Fibroblast of skin of abdomen (primary cell): Measurements from ENCODE around the gene ANXA6.

Experiments used
- DNase-seq: peaks from one replicate; pipeline ENCODE4 v3.0.0-alpha.2; 2013

The ANXA6 gene

DNA sequence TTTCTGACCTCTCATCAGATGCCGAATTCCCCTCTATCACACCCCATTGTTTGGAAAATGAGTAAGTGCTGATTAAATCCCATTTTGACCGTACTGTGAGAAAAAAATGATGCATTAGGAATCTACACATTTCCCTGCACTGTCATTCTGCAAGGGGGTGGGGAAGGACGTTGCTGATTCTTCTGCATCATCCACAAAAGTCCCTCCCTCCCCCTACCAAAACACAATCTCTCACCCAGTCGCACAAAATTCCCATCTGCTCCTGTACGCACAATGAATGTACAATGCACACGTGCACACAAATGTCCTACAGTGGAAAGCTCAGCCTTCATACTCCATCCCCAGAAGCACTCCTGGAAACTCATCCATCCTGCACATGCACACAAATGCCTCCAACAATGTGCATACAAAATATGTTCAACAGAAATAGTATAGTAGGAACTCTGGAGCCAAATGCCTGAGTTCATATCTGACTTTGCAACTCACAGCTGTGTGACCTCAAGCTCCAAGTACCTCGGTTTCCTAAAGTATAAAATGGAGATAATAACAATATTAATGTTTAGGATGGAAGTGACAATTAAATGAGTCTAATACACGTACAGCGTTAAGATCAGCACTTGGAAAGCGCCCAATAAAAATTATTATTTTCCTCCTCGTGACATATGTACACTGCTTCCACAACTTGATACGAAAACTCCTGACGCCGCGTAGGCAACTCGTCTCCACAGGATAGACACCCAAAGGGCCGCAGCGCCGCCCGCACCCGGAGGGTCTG, 77.6 kb downstream of the ANXA6 start:
- DNase-seq = peak; percentile 75

DNA sequence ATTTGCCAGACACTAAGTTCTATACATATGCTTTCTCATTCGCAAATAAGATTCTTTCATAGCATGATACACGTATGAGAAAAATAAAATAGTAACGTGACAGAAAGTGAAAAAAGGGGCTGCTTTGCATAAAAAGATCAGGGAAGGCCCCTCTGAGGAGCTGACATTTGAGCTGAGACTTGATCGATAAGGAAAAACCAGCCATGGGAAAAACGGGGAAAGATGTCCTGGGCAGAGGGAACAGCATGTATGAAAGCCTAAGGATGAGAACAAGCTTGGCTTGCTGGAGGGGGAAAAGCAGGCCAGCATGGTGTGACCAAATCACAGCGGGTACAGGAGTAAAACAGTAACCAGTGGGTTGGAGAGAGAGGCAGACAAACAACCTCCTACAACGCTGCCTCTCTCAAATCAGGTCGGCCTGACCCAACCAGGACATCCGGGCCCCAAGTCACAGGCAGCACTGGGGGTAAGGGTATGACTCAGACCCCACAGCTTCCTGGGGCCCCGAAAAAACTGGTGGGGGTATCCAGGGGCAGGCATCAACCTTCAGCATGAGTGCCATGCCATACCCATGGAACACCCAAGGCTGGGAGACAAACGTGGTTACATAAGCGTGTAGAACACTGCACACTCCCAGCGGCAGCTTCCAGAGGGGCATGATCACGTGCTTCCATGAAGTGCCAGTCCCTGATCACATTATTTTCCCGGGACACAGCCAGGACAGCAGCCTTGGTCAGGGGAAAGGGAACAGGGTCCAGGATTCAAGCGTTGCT, 78.9 kb downstream of the ANXA6 start:
- DNase-seq = no peak

DNA sequence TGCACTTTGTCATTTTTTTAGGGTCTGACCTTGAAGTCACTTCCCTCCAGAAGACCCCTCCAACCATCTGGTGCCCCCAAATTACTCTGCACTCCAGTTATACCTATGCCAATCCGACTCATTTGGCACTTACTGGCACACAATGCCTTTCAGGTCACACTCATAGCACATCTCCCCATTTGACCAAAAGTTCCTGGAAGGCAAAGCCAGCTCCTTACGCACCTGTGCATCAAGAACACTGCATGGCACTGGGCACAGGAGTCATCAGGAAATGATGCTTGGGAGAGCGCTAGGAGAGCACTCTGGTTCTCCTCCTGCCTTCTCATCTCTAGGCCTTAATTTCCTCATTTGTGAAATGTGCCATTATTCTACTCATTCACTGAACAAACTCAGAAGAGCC, 79.6 kb downstream of the ANXA6 start:
- no peak for DNase-seq

DNA sequence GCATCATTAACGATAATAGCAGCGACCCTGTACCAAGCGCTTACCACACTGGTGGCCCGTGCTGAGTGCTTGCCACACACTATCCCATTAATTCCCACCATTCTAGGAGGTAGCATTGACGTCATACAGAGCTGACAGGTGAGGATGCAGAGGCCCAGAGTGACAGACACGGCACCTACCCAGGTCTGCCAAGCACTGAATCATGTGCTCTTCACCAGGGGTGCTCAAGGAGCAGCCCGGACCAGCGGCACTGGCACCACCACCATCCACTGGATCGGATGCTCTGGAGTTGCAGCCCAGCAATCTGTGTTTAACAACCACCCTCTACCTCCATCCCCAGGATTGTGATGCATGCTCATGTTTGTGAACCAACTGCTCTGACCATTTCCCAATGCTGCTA, 80.2 kb downstream of the ANXA6 start:
- no peak for DNase-seq

DNA sequence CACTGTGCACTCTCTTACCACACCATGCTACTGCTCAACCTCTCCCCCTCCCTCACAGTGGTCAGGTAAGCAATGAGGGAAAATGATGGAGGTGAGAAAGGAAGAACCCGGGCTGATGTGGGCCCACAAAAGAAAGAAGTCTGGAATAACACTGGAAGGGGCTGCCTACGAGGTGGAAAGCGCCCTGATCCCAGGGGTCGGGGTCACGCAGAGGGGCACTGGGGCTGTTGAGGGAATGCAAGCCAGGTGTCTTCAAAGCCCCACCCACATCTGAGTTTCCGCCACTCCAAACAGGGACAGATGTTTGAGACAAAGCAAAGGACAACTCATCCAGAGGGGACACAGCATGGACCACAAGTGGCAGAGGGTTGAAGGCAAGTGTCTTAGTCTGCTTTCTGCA, 81.0 kb downstream of the ANXA6 start:
- no peak for DNase-seq

- peak; percentile 24 for DNase-seq
Observed at GRCh38 chr5:151075698-151076331, 81.8 kb downstream of the ANXA6 start.

DNA sequence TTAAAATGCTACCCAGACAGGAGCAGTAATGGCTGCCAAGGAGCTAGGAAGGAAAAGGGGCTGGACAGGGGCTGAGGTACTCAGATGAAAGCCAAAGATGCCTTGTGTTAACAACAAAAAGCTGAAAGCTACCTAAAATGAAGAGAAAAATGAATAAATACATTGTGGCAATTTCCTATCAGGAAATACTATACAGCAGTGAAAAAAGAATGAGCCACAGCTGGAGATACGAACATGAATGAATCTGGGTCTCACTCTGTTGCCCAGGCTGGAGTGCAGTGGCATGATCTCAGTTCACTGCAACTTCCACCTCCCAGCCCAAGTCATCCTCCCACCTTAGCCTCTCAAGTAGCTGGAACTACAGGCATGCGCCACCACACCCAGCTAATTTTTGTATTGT, 83.0 kb downstream of the ANXA6 start:
- no peak for DNase-seq

GRCh38 chr5:151073280-151073679, 84.3 kb downstream of the ANXA6 start:
- no peak for DNase-seq

- peak; percentile 75 for DNase-seq
Observed at GRCh38 chr5:151072630-151073025, 85.0 kb downstream of the ANXA6 start.

DNA sequence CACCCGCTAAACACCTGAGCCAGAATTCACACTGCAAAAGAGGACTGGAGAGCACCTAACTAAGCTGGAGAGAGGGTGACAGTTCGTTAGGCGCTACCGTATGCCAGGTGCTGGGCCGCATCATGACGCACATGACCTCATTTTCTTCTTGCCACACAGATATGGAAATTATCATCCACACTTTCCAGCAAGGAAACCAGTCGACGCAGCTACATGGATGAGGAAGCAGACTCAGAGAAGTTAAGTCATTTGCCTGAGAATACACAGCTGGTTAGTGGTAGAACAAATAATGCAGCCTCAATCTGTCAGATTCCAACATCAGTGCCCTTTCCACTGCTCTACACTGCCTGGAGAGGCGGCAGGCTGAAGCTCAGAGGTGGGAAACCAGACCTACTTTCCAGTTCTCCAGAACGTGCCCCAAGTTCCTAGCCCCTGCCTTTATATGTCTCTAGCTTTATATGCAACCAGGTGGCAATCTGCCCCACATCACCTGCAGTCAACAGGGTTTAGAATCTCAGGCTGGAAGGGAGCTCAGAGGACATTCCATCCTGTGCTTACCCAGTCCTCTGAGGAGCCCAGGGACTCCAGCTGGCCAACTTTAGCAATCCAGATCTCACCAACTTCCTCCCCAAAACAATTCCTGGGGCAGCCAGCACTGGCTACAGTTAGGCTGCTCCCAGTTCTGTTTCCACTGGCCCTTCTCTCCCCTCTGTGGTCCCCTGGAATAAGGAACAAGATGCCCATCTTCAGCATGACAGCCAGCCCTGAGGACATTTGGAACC, 85.5 kb downstream of the ANXA6 start:
- no peak for DNase-seq

DNA sequence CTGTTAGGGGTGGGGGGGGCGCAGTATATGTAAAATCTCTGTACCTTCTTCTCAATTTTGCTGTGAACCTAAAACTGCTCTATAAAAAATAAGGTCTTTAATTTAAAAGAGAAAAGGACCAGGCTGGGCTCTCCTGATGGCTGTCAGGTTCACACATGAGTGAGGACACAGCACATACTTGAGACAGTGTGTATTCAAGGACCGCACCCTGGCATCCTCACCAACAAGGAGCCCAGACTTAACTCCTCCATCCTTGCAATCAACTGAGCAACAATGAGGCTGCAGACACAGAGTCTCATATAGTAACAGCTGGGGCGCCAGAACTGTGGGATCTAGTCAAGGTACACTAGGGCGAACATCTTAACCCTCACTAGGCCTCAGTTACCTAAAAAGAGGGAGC, 86.6 kb downstream of the ANXA6 start:
- DNase-seq = no peak

- DNase-seq = peak; percentile 8
Observed at GRCh38 chr5:151070449-151070848, 87.1 kb downstream of the ANXA6 start.

GRCh38 chr5:151068433-151069197, 89.0 kb downstream of the ANXA6 start:
- DNase-seq = no peak

- DNase-seq = no peak
Observed at GRCh38 chr5:151067632-151068432, 89.7 kb downstream of the ANXA6 start.

- no peak for DNase-seq
Observed at GRCh38 chr5:151066920-151067319, 90.7 kb downstream of the ANXA6 start.

GRCh38 chr5:151065609-151066008, 92.0 kb downstream of the ANXA6 start:
- DNase-seq = no peak

DNA sequence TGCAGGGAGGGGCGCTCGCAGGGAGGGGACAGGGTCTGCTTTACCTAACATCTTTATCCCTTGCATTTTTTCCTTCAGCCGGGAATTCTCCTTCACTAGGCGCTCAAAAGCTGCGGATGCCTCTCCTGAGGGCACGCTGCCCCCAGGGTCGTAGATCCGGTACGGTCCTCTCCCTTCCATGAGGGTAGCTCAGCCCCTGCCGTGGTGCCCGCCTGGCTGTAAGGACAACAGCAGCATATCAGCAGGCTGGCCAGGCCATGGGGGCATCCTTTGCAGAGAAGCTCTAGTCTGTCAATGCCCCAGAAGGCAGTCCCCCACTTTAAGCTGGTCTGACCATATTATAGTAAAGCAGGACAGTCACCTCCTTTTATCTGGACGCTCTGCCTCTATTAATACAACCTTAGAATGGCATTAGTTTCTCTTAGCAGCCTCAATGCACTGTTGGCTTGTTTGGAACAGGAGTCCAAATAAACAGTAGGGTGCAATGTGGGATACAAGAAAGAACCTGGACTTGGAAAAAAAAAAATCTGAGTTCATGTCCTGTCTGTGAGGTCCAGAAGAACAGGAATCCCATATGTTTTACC, 92.6 kb downstream of the ANXA6 start:
- no peak for DNase-seq

- peak; percentile 77 for DNase-seq
Observed at GRCh38 chr5:151063142-151063989, 94.2 kb downstream of the ANXA6 start.

DNA sequence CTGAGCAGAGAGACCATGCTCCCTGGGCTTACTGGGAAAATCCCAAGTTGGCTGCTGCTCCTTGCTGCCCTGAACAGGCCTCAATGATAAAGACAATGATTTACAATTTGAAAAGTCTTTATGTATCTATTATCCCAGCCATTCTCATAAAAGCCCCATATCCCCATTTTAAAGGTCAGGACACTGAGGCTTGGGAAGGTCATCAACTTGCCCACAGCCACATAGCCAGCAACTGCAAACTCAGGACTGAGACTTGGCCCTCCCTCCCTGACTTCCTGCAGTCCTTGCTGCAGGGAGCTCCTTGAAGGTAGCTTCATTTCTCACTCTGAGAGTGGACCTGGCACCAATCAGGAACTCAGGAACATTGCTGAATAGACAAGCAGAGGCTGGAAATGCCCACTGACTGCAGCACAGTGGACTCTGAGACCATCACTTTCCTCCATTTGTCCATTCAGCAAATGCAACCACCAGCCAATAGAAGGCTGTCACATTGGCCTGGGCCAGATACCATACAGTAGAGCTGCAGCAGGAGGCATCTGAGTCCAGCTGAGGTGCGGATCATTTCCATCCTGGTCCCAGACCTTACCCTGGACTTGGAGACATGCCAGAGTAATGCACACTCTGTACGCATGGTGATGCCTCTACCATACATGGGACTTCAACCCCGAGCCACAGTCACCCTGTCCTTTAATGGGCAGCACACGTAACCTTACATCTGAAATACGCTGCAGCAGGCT, 95.0 kb downstream of the ANXA6 start:
- DNase-seq = no peak
